ENCODE measurements around the gene MAML3.

MAML3 gene

DNA sequence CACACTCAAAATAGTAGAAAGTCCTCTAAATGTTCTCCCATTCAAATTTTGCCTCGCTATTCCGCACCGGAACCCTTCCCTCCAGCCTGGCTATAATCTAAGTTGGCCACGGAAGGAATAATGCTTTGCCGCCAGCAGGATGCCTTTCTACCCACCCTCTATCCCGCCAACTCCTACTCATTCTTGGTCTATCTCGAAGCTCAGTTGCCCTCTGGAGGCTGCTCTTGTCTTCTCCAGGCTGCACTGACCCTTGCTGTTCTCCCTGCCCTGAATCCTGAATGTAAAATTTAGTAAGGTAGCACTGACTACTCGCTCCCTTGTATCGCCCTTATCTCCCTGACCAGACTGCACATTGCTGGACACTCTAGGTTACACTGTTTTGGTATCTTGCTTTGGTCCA lies 275.9 kb downstream of the MAML3 start:
- no peak for DNase-seq (ENCODE audit: low spot score)
- ATAC-seq (ENCODE audit: low read depth) = no peak
- H3K4me3 ChIP-seq (ENCODE audit: severe bottlenecking) = no peak overlapping the region
- no peaks in the 10 kb centered on the region for H3K27me3 ChIP-seq (ENCODE audit: insufficient read depth, poor library complexity, severe bottlenecking)
- H3K36me3 ChIP-seq (ENCODE audit: low read depth) = no peaks in the 10 kb centered on the region
- H3K4me1 ChIP-seq (ENCODE audit: insufficient read depth, poor library complexity, severe bottlenecking) = no peaks in the 10 kb centered on the region
- no peaks in the 10 kb centered on the region for H3K9me3 ChIP-seq (ENCODE audit: severe bottlenecking)
- no peak overlapping the region for H3K27ac ChIP-seq (ENCODE audit: poor library complexity, severe bottlenecking)
- TF ChIP-seq, protein P1, sequence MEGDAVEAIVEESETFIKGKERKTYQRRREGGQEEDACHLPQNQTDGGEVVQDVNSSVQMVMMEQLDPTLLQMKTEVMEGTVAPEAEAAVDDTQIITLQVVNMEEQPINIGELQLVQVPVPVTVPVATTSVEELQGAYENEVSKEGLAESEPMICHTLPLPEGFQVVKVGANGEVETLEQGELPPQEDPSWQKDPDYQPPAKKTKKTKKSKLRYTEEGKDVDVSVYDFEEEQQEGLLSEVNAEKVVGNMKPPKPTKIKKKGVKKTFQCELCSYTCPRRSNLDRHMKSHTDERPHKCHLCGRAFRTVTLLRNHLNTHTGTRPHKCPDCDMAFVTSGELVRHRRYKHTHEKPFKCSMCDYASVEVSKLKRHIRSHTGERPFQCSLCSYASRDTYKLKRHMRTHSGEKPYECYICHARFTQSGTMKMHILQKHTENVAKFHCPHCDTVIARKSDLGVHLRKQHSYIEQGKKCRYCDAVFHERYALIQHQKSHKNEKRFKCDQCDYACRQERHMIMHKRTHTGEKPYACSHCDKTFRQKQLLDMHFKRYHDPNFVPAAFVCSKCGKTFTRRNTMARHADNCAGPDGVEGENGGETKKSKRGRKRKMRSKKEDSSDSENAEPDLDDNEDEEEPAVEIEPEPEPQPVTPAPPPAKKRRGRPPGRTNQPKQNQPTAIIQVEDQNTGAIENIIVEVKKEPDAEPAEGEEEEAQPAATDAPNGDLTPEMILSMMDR (IDR thresholded peaks at IDR 0.05; ENCODE audit: poor library complexity, severe bottlenecking) = no peak

DNA sequence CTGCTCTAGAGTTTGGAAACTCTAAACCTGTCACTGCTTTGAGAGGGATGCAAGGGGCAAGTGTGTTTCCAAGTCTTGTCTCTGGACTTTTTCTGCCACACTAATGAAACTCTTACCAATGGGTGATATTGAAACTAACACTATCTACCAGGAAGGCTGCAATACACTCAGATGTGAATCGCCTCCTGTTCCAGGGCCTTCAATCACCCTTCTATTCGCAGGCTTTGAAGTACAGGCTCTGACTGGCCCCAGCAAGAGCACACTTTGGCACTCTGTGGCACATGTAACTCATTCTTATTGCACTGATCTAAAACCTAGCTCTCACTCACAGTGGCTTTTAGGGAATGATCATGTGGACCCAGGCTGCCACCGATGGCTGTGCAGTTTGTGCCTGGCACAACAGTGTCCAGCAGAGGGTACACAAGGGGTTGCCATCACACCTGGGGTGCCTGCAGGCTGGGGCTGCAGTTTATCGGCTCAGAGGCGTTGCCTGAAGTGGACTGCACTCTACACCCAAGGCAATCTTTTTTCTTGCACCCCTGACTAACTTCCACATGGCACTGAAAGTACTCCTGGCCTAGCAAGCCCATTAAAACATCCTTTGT lies 277.5 kb downstream of the MAML3 start:
- TF ChIP-seq, protein P1 (IDR thresholded peaks at IDR 0.05; ENCODE audit: poor library complexity, severe bottlenecking) = peak; percentile 13
- ATAC-seq (ENCODE audit: low read depth) (peak; percentile 20; the same call in 1 of the 3 replicates), DNase-seq (ENCODE audit: low spot score) (no peak)
- no peak overlapping the region for H3K27ac ChIP-seq (ENCODE audit: poor library complexity, severe bottlenecking)
- H3K4me3 ChIP-seq (ENCODE audit: severe bottlenecking) = no peak overlapping the region
- no peaks in the 10 kb centered on the region for H3K9me3 ChIP-seq (ENCODE audit: severe bottlenecking)
- H3K36me3 ChIP-seq (ENCODE audit: low read depth) = no peaks in the 10 kb centered on the region
- no peaks in the 10 kb centered on the region for H3K27me3 ChIP-seq (ENCODE audit: insufficient read depth, poor library complexity, severe bottlenecking)
- peaks cover 13% of the 10 kb centered on the region for H3K4me1 ChIP-seq (ENCODE audit: insufficient read depth, poor library complexity, severe bottlenecking)

DNA sequence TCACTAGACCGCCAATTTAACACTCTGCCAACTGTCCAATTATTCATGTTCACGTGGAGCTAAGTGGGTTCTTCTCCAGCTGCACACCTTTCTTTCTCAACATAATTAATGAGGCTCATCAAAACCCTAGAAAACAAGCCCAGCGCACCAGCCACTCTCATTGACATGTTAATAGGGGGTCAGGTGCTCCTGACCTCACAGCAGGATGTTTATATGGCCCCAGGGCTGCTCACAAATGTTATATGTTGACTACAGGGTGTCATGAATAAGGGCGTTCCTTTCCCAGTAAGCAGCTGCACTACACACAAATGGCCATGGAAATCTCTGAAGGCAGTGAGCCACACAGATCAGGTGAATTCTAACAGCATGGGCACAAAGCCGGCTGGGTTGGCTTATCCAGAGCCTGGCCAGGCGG lies 278.6 kb downstream of the MAML3 start:
- Histone ChIP-seq H3K27me3 (ENCODE audit: insufficient read depth, poor library complexity, severe bottlenecking) (no peaks in the 10 kb centered on the region), H3K4me1 (ENCODE audit: insufficient read depth, poor library complexity, severe bottlenecking) (peaks cover 13% of the 10 kb centered on the region), H3K4me3 (ENCODE audit: severe bottlenecking) (no peak overlapping the region), H3K27ac (ENCODE audit: poor library complexity, severe bottlenecking) (no peak overlapping the region), H3K9me3 (ENCODE audit: severe bottlenecking) (no peaks in the 10 kb centered on the region), H3K36me3 (ENCODE audit: low read depth) (no peaks in the 10 kb centered on the region)
- ATAC-seq (ENCODE audit: low read depth) = no peak
- no peak for DNase-seq (ENCODE audit: low spot score)
- TF ChIP-seq, protein P1 (IDR thresholded peaks at IDR 0.05; ENCODE audit: poor library complexity, severe bottlenecking) = no peak

DNA sequence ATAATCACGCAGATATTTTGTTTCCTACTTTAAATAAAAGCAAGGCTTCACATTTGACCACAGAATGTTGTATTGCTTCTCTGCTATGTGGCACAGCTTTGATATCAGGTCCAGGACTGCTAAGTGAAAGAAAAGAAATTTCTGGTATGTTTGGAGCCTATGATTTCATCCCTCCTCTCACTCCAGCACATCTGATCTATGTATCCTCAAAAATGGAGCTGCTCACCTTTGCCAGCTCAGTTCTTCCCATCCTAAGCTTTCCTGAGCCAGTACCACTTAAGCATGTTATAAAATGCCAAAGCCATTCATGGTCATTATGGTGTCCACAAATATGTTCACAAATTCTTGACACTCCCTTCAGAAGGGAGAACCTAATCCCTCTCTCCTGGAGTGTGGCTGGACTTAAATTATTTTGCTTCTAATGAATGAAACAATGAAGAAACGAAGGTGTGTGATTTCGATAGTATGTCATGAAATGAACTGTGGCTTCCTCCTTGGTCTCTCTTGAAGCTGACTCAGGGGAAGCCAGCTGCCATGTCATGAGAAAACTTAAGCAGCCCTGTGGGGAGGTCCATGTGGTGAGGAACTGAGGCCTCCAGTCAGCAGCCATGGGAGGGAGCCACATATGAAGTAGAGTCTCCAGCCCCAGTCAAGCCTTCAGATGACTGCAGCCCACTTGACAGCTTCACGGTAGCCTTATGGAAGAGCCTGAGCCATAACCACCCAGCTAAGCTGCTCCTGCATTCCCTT lies 280.7 kb downstream of the MAML3 start:
- Histone ChIP-seq H3K36me3 (ENCODE audit: low read depth) (no peaks in the 10 kb centered on the region), H3K4me1 (ENCODE audit: insufficient read depth, poor library complexity, severe bottlenecking) (peaks cover 13% of the 10 kb centered on the region), H3K4me3 (ENCODE audit: severe bottlenecking) (no peak overlapping the region), H3K27me3 (ENCODE audit: insufficient read depth, poor library complexity, severe bottlenecking) (no peaks in the 10 kb centered on the region), H3K9me3 (ENCODE audit: severe bottlenecking) (no peaks in the 10 kb centered on the region), H3K27ac (ENCODE audit: poor library complexity, severe bottlenecking) (peak overlapping the region; percentile 79)
- ATAC-seq (ENCODE audit: low read depth) = no peak
- TF ChIP-seq, protein P1 (IDR thresholded peaks at IDR 0.05; ENCODE audit: poor library complexity, severe bottlenecking) = no peak
- DNase-seq (ENCODE audit: low spot score) = no peak

DNA sequence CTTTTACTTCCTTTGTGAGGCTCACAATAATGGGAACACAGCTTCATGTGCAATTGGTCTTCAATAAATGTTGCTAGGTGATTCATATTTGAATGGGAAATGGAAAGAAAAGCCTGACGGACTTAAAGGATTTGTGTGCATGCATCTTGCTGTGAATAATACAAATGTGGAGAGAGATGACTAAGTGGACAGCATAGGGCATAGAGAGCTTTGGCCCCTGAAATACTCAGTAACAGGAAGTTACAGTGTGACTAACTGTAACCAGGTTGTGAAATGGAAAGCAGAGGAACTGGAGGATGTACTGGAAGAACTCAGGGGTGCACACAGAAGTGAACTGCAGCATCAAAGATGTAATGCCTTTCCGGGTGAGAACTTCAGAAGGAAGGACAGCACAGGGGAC lies 281.7 kb downstream of the MAML3 start:
- H3K27me3 ChIP-seq (ENCODE audit: insufficient read depth, poor library complexity, severe bottlenecking) = no peaks in the 10 kb centered on the region
- no peak overlapping the region for H3K4me3 ChIP-seq (ENCODE audit: severe bottlenecking)
- H3K27ac ChIP-seq (ENCODE audit: poor library complexity, severe bottlenecking) = peak overlapping the region; percentile 79
- H3K9me3 ChIP-seq (ENCODE audit: severe bottlenecking) = no peaks in the 10 kb centered on the region
- TF ChIP-seq, protein P1 (IDR thresholded peaks at IDR 0.05; ENCODE audit: poor library complexity, severe bottlenecking) = no peak
- H3K36me3 ChIP-seq (ENCODE audit: low read depth) = no peaks in the 10 kb centered on the region
- no peak for DNase-seq (ENCODE audit: low spot score)
- ATAC-seq (ENCODE audit: low read depth) = peak; percentile 99
- peaks cover 13% of the 10 kb centered on the region for H3K4me1 ChIP-seq (ENCODE audit: insufficient read depth, poor library complexity, severe bottlenecking)

Measured in RWPE2 (cell line).